Lower leg skin (tissue), 3 donors: ENCODE data around the gene MBNL2.

Experiments used
- CTCF ChIP-seq, 3 donors: fragments of 450-650 bp; IDR thresholded peaks; one replicate each; pipeline ENCODE4 v1.5.1; 2016; ENCODE audit warnings: antibody characterized with exemption in 3 of 3, mild to moderate bottlenecking in 3 of 3, moderate library complexity in 2 of 3
- POLR2A ChIP-seq, 2 donors: fragments of 450-650 bp; IDR thresholded peaks; one replicate each; pipeline ENCODE4 v1.6.1; 2016 to 2017; ENCODE audit warnings: antibody characterized with exemption in 2 of 2, mild to moderate bottlenecking in 1 of 2, moderate library complexity in 1 of 2

GRCh38 chr13:97189928-97190327 is 32.2 kb upstream of the MBNL2 start:
- TF ChIP-seq CTCF (IDR thresholded peaks at IDR 0.05) (no peak), POLR2A (IDR thresholded peaks at IDR 0.05) (no peak)
